ENCODE data around the gene GPR107. TPM values are rescaled to one million over a fixed set of nuclear protein-coding genes. Genes with fewer than 3 reads are reported as not detected.

Gene GPR107
- total RNA-seq, 2 experiments from 2014 or later, result 10.4 to 24.3 TPM

- CTCF ChIA-PET (ENCODE audit: unreplicated experiment), result no interaction called here
Measured at GRCh38 chr9:130018265-130018664, 35.4 kb upstream of the GPR107 start.

GRCh38 chr9:130020618-130021017 is 33.1 kb upstream of the GPR107 start:
- peaks cover 100% of the 10 kb centered on the region for H3K79me2 ChIP-seq (ENCODE audit: insufficient read depth, low read depth, low read length)

More at GRCh38 chr9:130018265-130018664, 35.4 kb upstream of the GPR107 start:
- POLR2A ChIA-PET, result interaction anchor here (0.6 to 1.1 kb wide), 5 partner anchors 19 to 169 kb away, joined by 3 to 4 read pairs (median 3); no protein-coding TSS in a partner anchor
- Histone ChIP-seq H3K4me1 (ENCODE audit: insufficient read depth, low read length, poor library complexity, severe bottlenecking) (peaks cover 58% of the 10 kb centered on the region), H2AFZ (ENCODE audit: low read length) (no peak overlapping the region), H3K4me2 (ENCODE audit: low read length) (no peak overlapping the region), H3K79me2 (ENCODE audit: insufficient read depth, low read depth, low read length) (peaks cover 100% of the 10 kb centered on the region), H3K9me3 (ENCODE audit: low read length) (peaks cover 9% of the 10 kb centered on the region; the same call in 1 of the 2 replicates), H3K27ac (ENCODE audit: low read depth, low read length, poor library complexity, severe bottlenecking) (peak overlapping the region; percentile 11), H3K36me3 (ENCODE audit: insufficient read depth, low read length) (peaks cover 66% of the 10 kb centered on the region), H3K9me2 (ENCODE audit: insufficient read depth, low read length) (no peaks in the 10 kb centered on the region), H3K4me3 (ENCODE audit: low read depth, low read length, poor library complexity, severe bottlenecking) (no peak overlapping the region), H4K20me1 (ENCODE audit: insufficient read depth, low read length) (peaks cover 5% of the 10 kb centered on the region; the same call in 1 of the 2 replicates)
- no peak for TF ChIP-seq CTCF (conservative IDR thresholded peaks at IDR 0.05; ENCODE audit: low read length)
- TF ChIP-seq EZH2phosphoT487 (IDR thresholded peaks at IDR 0.05; ENCODE audit: borderline replicate concordance, low read depth, low read length), result no peak
- BruUV-seq (replicated peaks), result no TSS peak
- intact Hi-C loops (cut with micrococcal nuclease; ENCODE audit: unreplicated experiment), result no loop called here
- no peak for DNase-seq (ENCODE audit: low spot score)

More at GRCh38 chr9:130020618-130021017, 33.1 kb upstream of the GPR107 start:
- Histone ChIP-seq H3K9me2 (ENCODE audit: insufficient read depth, low read length) (no peaks in the 10 kb centered on the region), H4K20me1 (ENCODE audit: insufficient read depth, low read length) (peaks cover 10% of the 10 kb centered on the region; the same call in 1 of the 2 replicates), H3K4me2 (ENCODE audit: low read length) (no peak overlapping the region), H2AFZ (ENCODE audit: low read length) (no peak overlapping the region), H3K27ac (ENCODE audit: low read depth, low read length, poor library complexity, severe bottlenecking) (peak overlapping the region; percentile 28), H3K4me3 (ENCODE audit: low read depth, low read length, poor library complexity, severe bottlenecking) (no peak overlapping the region), H3K9me3 (ENCODE audit: low read length) (peaks cover 3% of the 10 kb centered on the region; the same call in 1 of the 2 replicates), H3K36me3 (ENCODE audit: insufficient read depth, low read length) (peaks cover 48% of the 10 kb centered on the region), H3K4me1 (ENCODE audit: insufficient read depth, low read length, poor library complexity, severe bottlenecking) (peaks cover 81% of the 10 kb centered on the region)
- intact Hi-C loops (cut with micrococcal nuclease; ENCODE audit: unreplicated experiment), result no loop called here
- CTCF ChIA-PET (ENCODE audit: unreplicated experiment), result no interaction called here
- POLR2A ChIA-PET, result interaction anchor here (0.7 to 0.9 kb wide), 5 partner anchors 8 to 27 kb away, joined by 3 to 4 read pairs (median 3); no protein-coding TSS in a partner anchor
- DNase-seq (ENCODE audit: low spot score), result no peak
- TF ChIP-seq EZH2phosphoT487 (IDR thresholded peaks at IDR 0.05; ENCODE audit: borderline replicate concordance, low read depth, low read length), result no peak
- no peak for TF ChIP-seq CTCF (conservative IDR thresholded peaks at IDR 0.05; ENCODE audit: low read length)
- BruUV-seq (replicated peaks), result no TSS peak
